ENCODE data around the gene NDUFA12. TPM values are rescaled to one million over a fixed set of nuclear protein-coding genes. Genes with fewer than 3 reads are reported as not detected.
A peak's percentile ranks its signal among the peaks of the same experiment; 100 is the strongest.
"Not testable (repeated sequence)": the region's sequence is repeated elsewhere in the genome, so short reads cannot be mapped to it uniquely, and the experiment has no call there.

Gene NDUFA12
- polyA plus RNA-seq (2013, experiment 1 of 2; ENCODE audit: insufficient read length): 91.6 TPM
- polyA plus RNA-seq (2013, experiment 2 of 2; ENCODE audit: insufficient read length): 86.7 TPM

DNA sequence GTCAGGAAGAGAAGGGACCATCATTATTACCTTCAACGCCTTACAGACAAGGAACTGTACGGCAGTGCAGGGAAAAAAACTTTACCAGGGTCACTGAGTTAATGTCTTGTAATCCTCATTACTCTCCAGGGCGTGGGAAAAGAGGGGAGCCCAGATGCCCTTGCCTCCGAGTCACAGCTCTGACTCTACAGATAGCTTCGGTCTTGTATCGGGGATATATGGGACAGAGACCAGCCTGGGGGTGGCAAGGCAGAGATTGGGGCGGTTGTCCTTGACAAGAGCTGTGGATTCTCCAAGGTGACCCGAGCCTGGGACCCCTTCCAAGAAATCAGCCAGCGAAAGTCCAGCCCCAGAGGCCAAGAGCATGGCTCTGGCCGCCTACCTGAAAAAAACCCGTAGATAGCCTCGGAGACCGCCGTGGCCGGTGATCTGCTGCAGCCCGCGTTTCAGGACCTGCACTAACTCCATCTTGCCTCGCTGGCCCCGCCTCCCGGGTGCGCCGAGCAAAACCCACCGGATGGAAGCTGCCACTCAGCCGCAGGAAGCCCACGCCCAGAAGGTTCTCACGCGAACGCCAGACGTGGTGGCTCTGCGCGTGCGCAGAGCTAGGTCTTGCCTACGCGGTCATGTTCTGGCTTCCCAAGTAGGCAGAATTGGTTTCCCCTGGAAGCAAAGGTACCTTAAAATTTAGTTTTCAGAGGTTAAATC lies at the start of gene NDUFA12:
TSS of gene NDUFA12 (minus strand) at position 485 of the 708 bp plus-strand sequence. CDS start at position 468, 17 bp downstream.
- DNase-seq: peak; percentile 97

DNA sequence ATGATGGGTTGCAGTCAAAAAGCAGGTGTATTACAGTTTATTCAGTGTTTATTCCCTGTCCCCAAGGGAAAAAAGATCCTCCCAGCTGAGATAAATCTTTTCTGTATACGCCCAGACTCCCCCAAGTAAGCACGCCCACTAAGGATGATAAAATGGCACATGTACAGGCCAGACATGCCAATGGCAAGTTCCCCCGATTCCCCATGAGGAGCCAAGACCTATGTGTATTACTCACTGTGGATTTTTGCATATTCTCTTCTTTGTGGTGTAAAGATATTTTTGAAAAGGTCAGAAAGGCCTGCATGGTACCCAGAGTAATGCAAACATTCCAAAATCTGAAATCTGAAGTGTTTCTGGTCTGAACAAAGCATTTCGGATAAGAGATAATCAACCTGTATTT lies 47.7 kb upstream of the NDUFA12 start:
- DNase-seq: no peak

DNA sequence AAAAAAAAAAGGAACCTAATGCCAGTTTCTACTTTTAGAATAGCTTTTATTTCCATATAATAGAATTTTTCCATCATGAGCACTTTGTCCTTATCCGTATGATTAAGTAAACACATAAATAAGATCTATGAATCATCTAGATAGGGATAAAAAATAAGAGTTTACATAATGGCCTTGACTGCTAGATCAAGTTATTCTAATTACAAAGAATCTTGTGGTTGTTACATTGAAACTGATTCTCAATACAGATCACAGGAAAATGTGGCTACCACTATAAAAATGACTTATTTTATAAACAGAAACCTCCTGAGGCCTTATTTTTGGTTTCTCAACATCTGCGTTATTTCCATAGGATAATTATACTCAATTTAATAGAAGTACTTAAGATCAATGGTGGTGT lies 34.4 kb upstream of the NDUFA12 start:
- no peak for DNase-seq

DNA sequence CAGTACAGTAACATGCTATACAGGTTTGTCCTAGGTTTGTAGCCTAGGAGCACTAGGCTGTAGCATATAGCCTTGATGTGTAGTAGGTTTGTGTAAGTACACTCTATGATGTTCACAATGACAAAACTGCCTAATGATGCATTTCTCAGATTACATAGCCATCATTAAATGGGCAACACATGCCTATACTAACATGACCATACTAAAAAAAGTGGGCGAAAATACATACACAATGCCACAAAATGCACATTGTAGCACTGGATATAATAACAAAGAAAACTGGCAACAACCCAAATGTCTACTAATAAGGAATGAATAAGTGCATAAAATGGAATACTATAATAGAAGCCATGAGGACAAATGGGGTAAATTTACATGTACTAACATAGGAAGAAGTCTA lies 31.3 kb upstream of the NDUFA12 start:
- no peak for DNase-seq

DNA sequence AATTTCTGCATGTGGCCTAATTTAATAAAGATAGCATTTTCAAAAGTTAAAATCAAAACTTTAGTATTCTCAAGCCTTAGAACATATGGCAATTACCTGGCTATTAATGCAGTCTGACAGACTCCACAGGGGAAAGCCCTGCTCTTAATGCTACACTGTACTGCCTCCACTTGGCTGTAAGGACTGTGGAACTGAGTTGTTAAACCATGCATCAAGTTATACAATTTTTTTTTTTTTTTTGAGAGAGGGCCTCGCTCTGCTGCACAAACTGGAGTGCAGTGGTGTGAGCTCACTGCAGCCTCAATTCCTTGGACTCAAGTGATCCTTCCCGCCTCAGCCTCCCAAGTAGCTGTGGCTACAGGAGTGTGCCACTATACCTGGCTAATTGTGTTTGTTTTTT lies 19.0 kb upstream of the NDUFA12 start:
- no peak for DNase-seq

DNA sequence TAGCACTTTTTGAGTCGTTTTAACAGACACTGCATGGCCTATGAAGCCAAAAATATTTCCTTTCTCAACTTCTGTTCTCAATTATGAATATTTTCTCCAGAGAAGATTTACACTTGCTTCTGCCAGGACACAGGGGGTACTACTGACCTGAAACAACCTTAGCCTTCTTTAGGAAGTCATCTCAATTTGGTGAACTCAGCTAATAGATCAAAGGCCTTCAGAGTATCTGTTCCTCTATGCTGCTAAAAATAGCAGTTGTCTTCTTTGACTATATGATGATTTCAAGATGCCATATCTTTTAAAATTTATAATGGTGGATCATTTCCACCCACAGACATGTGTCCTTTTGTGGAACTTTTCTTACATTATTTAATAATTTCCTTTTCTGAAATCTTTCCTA lies 14.0 kb upstream of the NDUFA12 start:
- no peak for DNase-seq

DNA sequence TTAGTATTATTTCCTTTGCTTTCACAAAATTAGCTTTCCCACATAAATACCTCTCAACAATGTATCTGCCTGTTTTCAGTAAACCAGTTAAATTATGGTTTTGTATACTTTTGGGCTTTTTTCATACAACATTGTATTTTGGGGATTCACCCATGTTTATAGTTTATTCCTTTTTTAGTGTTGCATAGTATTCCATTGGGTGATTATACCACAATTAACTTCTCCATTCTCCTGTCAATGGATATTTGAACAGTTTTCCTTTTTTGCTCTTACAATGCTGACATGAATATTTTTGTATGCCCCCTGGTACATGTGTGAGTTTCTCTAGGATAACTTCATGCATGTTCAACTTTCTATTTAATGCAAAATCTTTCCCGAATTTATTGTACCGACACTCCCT lies 12.6 kb upstream of the NDUFA12 start:
- no peak for DNase-seq

DNA sequence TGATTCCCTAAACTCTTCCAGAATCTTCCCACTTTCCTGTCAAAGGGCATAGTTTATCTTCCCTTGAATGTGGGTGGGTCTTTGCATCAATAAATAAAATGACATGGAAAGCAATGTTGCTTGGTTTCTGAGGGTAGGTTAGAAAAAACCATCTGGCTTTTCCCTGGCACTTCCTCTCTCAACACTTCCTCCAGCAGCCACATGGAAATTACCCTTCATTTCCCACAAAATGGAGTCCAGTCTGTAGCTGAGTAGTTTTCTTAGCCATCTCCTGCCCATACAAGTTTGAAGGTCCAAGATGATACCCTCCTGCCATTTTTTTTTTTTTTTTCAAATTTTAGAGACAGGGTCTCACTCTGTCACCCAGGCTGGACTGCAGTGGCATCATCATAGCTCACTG lies 11.1 kb upstream of the NDUFA12 start:
- no peak for DNase-seq

DNA sequence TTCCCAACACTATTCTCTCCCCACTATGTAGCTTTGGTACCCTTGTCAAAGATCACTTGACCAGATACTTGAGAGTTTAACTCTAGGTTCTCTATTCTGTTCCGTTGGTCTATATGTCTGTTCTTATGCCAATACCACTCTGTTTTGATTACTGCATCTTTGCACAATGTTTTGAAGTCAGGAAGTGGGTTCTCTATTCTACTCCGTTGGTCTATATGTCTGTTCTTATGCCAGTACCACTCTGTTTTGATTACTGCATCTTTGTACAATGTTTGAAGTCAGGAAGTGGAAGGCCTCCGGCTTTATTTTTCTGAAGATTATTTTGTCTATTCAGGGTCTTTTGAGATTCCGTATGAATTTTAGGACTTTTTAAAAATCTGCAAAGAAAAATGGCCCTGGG lies 2.7 kb upstream of the NDUFA12 start:
- no peak for DNase-seq

DNA sequence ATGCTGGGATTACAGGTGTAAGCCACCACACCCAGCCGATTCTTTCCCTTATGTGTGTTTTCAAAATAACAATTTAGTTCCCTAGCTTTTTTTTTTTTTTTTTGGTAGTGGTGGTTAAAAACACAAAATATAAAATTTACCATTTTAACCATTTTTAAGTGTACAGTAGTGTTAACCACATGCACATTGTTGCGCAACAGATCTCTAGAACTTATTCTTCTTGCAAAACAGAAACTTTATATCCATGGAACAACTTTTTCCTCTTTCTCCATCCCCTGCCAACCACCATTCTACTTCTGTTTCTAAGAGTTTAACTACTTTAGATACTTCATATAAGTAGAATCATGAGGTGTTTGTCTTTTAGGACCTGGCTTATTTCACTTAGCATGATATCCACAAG lies 1.1 kb upstream of the NDUFA12 start:
- DNase-seq: no peak

DNA sequence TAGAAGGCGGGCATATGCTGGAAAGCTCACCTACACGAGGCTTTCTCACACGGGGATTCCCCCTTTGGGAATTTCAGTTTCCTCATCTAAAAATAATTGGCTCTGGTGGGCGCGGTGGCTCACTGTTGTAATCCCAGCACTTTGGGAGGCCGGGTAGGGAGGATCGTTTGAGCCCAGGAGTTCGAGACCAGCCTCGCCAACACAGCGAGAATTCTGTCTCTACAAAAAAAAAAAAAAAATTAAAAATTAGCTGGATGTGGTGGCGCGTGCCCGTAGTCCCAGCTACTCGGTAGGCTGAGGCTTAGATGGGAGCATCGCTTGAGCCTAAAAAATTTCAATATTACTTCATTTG lies 400 bp upstream of the NDUFA12 start:
- DNase-seq: no peak

DNA sequence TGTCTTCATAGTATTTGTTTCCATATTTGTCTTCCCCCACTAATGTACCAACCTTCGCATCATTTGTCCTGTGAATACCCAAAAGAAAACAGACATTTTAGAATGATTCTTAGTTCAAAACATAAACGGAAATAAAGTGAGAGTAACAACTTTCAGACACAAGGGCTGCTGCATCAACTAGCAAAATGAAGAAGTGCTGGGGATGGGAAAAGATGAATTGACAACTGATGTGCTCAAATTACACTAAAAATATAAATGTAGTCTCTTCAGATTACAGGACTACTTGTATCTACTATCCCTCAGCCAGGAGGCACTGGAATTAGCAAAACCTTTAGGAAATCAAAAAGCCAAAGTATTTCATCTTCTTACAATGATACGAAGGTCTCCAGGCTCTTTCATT lies 743 bp downstream of the NDUFA12 start:
- DNase-seq: no peak

DNA sequence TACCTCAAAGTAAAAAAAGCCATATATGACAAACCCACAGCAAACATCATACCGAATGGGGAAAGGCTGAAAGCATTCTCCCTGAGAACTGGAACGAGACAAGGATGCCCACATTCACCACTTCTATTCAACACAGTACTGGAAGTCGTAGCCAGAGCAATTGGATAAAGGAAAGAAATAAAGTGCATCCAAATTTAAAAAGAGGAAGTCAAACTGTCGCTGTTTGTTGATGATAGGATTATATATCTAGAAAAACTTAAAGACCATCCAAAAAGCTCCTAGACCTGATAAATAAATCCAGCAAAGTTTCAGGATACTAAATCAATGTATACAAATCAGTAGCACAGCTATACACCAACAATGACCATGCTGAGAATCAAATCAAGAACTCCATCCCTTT lies 5.2 kb downstream of the NDUFA12 start:
- DNase-seq: no peak

DNA sequence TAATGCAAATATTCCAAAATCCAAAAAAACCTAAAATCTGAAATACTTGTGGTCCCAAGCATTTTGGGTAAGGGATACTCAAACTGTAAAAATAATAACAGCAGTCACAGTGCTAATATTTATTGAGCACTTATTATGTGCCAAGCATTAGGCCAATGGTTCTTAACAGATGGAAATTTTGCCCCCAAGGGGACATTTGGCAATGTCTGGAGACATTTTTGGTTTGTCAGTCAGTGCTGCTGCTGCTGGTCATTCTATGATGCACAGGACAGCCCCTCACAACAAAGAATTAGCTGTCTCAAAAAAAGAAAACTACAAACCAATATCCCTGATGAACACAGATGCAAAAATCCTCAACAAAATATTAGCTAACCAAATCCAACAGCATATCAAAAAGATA lies 5.8 kb downstream of the NDUFA12 start:
- no peak for DNase-seq

DNA sequence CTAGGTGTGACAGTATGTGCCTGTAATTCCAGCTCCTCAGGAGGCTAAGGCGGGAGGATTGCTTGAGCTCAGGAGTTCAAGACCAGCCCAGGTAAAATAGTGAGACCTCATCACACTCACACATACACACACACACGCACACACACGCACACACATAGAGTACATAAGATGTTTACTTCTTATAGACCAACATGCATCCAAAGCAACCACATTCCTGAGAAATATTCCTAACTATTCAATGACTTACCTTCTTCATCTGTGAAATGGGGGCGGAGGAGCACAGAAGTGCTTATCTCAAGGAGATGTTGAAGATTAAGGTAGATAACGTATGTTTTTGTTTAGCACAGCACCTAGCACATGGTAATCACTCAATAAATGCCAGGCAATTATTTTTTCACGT lies 6.4 kb downstream of the NDUFA12 start:
- DNase-seq: no peak

DNA sequence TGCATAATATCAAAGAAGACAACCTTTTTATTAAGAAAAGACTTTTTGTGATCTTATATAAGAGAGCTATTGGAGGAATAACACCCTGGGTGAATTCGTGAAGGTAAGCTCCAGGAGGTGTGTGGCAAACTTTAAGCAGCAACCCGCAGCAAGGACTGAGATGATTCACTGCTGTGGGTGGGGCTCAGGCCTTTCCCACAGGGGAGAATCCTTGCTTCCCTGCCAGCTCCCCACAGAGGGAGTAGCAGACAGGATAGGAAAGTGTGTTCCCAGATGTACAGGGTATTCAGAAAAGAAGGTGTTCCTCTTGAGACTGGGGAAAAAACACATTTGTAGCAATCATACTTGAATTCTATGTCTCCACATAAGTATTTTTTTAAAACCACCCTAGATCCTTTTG lies 9.2 kb downstream of the NDUFA12 start:
- DNase-seq: peak; percentile 55

DNA sequence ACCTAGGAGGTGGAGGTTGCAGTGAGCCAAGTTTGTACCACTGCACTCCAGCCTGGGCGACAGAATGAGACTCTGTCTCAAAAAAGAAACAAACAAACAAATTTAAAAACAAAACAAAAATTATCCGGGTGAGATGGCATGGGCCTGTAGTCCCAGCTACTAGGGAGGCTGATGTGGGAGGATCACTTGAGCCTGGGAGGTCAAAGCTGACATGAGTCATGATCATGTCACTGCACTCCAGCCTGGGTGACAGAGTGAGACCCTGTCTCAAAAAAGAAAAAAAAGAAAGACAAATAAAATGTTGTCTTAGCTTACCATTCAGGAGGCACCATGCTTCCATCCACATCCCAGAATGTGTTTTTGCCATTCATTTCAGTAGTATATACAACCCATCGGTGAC lies 9.6 kb downstream of the NDUFA12 start:
- not testable (repeated sequence) for DNase-seq

DNA sequence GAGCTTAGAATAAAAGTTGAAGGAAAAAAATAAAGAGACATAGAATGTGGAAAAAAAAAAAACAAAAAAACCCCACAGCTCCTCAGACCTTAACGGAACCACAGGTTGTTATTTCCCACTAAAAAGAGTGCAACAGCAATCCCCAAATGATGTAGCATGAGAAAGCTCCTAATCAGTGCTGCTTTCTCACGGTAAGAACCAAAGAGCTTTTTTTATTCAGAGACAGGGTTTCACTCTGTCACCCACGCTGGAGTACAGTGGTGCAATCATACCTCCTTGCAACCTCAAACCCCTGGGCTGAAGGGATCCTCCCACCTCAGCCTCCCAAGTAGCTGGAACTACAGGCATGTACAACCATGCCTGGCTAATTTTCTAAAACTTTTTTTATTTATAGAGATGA lies 13.3 kb downstream of the NDUFA12 start:
- no peak for DNase-seq

DNA sequence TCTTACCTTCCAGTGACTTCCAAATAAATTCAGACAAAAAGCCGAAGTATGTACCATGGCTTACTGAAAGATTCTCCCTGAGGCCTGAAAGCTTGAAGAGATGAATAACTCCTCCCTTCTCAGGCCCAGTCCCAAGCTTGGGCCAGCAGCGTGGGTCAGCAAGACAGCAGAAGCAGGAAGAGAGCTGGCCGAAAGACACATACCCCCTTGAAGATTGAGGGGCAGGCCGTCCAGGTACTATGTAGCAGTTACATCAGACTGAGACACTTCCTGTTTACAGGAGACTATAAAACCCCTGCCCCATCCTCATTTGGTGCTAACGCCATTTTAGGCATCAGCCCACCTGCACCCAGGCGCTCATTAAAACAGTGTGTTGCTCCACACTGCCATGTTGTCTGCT lies 15.0 kb downstream of the NDUFA12 start:
- no peak for DNase-seq

DNA sequence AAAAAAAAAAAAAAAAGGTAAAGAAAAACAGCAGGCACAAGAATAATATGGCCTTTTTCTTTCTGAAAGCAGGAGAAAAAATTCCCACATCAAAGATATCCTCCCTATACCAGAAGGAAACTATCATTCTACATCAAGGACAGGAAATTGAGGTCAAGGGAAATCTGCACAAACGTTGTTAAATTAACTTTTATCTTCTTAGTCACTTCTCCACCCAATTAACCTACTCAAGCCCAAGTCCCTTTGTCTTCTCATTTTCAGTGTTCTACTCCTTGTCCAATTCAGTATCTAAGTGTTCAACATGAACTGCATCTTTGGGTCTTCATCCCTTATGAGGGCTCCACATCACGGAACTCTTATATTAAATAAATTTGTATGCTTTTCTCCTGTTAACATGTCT lies 15.7 kb downstream of the NDUFA12 start:
- no peak for DNase-seq

DNA sequence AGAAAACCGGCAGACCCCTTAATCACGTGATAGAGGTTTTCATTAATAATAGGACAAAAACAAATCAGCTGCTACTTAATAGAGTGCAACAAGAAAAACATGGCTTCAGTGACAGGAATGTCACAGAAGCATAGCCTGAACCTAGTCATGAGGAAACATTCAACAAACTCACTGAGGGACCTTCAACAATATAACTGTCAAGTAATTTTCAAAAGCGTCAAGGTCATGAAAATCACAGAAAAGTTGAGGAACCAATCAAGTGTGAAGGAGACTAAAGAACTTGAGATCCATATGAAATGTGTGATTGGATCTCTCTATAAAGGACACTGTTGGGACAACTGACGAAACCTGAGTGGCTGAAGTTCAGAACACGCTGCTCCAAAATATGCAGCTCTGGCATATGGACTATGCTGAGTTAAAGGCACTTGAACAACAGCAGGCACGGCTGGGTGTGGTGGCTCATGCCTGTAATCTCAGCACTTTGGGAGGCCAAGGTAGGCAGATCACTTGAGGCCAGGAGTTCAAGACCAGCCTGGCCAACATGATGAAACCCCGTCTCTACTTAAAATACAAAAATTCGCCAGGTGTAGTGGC lies 16.3 kb downstream of the NDUFA12 start:
- DNase-seq: no peak

DNA sequence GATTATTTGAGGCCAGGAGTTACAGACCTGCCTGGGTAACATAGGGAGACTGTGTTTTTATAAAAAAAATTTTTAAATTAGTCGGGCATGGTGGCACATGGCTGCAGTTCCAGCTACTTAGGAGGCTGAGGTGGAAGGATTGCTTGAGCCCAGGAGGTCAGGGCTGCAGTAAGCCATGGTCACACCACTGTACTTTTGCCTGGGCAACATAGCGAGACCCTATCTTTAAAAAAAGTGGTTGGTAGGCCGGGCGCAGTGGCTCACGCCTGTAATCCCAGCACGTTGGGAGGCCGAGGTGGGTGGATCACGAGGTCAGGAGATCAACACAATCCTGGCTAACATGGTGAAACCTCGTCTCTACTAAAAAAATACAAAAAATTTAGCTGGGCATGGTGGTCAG lies 18.4 kb downstream of the NDUFA12 start:
- DNase-seq: not testable (repeated sequence)

DNA sequence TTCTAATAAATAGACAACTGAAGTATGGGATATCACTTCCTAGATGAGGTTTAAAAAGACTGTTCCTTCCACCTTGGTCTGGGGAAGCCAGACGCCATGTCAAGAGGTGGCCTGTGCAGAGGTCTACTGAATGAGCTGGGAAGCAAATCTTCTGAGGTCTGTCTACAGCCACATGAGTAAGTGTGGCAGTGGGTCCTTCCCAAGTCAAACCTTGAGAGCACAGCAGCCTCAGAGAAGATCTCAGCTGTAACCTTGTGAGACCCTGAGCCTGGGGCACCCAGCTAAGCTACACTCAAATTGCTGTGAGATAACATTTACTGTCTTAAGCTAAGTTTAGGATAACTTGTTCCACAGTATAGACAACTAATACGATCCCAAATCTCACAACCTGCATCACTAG lies 20.2 kb downstream of the NDUFA12 start:
- no peak for DNase-seq

DNA sequence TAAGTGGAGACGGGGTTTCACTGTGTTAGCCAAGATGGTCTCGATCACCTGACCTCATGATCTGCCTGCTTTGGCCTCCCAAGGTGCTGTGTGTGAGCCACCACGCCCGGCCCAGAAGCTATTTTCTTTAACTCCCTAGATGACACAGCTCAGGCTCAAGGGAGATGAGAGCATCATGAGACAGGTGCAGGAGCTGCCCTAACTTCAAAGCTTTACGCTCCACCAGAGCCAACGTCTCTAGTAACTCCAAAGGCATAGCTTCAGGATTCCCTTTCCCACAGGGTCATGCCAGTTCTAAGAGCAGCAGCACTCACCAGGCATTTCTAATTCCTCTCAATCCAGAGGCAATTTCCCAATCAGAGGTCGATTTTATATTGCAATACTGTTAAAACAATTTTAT lies 21.0 kb downstream of the NDUFA12 start:
- DNase-seq: no peak

DNA sequence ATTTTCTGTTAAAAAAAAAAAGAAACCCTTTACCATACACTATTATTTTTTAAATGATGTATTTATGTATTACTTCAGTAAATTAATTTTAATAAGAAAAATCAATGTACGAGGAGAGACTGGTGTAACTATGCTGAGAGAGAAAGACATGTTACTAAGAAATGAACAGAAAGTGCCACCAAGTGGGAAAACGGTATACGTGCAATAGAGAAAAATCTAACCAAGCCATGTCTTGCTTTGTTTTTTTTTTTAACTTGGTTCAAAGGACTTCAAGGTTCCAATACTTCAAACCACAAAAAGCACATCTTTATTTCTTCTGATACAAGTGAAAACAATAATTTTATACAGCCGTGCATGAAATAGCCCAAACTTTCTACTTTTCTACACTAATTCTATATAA lies 22.9 kb downstream of the NDUFA12 start:
- DNase-seq: peak; percentile 53
